ENCODE data around the gene EFEMP2. TPM values are rescaled to one million over a fixed set of nuclear protein-coding genes. Genes with fewer than 3 reads are reported as not detected.
"Not testable (repeated sequence)": the region's sequence is repeated elsewhere in the genome, so short reads cannot be mapped to it uniquely, and the experiment has no call there.

EFEMP2 gene
- total and polyA plus RNA-seq, 8 donors = 21.0 to 37.9 (median 28.9) TPM

DNA sequence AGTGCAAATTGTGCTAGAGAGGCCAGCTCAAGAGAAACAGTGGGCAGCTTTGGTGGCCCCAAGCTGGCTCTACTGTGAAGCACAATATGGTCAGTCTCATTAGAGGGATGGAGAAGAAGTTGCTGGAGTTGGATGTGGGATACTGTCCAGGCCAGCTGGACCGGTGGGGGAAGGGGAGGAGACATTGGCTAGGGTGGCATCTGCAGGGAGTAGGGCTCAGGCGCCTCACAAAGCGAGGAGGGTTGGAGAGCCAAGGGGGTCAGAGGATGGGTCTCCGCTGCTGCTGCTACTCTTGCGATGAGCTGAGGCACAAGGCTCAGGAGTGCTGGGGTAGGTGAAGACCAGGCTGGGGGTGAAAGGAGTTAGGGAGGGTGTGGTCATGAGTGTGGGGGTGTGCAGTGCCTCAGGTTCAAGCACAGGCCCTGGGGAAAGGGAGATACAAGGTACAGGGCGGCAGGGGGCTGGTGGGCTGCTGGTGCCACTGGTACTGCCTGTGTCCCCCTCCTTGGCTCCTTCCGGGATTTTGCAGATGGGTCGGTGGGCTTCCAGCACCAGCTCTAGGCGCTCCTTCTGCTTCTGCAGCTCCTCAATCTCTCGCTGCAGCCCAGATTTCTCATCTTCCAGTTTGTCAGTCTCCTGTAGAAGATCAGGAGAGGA, 20.2 kb upstream of the EFEMP2 start:
- Histone ChIP-seq H3K4me1 (peaks cover 47 to 71% (median 53%) of the 10 kb centered on the region in 4 donors), H3K9me3 (no peaks in the 10 kb centered on the region), H3K27ac (peak overlapping the region in 4 of 5 donors; percentile 94 to 98 (median 96)), H3K27me3 (no peaks in the 10 kb centered on the region), H3K36me3 (peaks cover 0 to 7% (median 0%) of the 10 kb centered on the region in 4 donors), H3K4me3 (peak overlapping the region in 2 of 4 donors; percentile 57 to 72)
- WGBS, 5 donors = 67 to 84% (median 76%) methylated on average over 10 of the region's 10 CpGs
- TF ChIP-seq, protein P1, sequence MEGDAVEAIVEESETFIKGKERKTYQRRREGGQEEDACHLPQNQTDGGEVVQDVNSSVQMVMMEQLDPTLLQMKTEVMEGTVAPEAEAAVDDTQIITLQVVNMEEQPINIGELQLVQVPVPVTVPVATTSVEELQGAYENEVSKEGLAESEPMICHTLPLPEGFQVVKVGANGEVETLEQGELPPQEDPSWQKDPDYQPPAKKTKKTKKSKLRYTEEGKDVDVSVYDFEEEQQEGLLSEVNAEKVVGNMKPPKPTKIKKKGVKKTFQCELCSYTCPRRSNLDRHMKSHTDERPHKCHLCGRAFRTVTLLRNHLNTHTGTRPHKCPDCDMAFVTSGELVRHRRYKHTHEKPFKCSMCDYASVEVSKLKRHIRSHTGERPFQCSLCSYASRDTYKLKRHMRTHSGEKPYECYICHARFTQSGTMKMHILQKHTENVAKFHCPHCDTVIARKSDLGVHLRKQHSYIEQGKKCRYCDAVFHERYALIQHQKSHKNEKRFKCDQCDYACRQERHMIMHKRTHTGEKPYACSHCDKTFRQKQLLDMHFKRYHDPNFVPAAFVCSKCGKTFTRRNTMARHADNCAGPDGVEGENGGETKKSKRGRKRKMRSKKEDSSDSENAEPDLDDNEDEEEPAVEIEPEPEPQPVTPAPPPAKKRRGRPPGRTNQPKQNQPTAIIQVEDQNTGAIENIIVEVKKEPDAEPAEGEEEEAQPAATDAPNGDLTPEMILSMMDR (IDR thresholded peaks at IDR 0.05) = no peak
- TF ChIP-seq EP300 (IDR thresholded peaks at IDR 0.05) (no peak), POLR2AphosphoS5 (IDR thresholded peaks at IDR 0.05) (no peak)
- intact Hi-C loops (cut with DNase I; ENCODE audit: low total_unique reads) = no loop called here
- DNase-seq = no peak

DNA sequence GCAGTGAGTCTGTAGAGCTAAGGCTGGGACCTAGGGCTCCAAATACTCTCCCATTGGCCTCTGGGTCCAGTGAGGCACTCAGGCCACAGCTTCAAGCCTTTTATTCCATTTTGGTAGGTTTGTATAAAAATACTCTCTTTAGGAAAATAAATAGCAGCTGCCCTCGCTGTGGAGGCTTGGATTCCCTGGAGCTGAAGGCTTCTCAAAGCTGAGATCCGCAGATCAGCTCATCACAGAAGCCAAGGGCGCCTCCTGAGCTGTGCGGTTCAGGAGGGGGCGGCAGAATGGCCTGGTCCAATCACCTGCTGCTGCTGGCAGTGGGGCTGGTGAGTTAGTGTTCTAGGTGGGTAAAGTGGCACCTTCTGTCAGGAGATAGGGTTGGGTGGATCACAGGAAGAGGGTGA, 19.5 kb upstream of the EFEMP2 start:
- H3K9me3 ChIP-seq; intact Hi-C loops (cut with DNase I; ENCODE audit: low total_unique reads); H3K27me3 ChIP-seq; H3K36me3 ChIP-seq; DNase-seq: not testable (repeated sequence)
- Histone ChIP-seq H3K4me1 (peaks cover 53 to 71% (median 60%) of the 10 kb centered on the region in 4 donors), H3K27ac (peak overlapping the region; percentile 94 to 98 (median 96)), H3K4me3 (peak overlapping the region; percentile 57 to 75 (median 68))
- 60 to 78% (median 75%) methylated on average over 5 of the region's 5 CpGs for WGBS, 5 donors

DNA sequence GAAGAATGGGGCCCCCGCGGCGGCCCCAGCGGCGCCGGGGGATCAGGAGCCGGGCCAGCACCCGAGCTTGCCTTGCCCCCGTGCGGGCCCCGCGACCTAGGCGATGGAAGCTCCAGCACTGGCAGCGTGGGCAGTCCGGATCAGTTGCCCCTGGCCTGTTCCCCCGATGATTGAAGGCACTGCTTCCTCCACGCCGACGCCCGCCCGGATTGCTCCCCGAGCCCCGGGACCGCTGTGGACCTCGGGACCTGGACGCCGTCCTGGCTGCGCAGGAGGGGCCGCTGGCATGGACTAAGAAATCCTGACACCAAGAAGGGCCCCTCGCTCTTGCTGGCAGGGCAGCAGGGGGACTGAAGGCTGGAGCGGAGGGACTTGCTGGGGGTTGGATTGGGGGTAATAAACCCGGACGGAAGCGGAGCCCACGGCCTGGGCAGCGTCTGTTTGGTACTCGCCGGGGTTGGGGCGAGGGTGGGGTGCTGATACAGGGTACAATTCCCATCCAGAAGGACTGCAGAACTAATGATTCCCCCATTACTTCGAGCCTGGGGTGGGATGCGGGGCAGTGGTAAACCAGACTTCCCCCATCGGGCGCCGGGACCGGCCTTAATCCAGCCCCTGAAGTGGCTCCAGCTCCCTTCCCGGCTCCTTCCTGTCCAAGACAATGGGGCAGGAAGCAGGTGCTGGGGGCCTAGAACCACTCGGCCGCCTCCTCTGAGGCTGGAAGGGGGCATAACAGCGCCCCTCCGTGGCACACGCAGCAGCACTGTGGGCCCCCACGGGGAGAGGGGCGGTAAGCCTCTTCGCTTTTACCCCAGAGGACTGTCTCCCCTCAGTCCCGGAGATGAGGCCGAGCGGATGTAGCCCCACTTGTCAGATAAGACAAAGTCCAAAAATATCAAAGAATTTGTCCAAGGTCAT, 18.9 kb upstream of the EFEMP2 start:
- DNase-seq = peak in 1 of 2 donors; percentile 68
- H3K4me1 ChIP-seq = peaks cover 60 to 73% (median 66%) of the 10 kb centered on the region in 4 donors
- H3K27me3 ChIP-seq = no peaks in the 10 kb centered on the region
- TF ChIP-seq, protein P1 (IDR thresholded peaks at IDR 0.05) = no peak
- TF ChIP-seq POLR2AphosphoS5 (IDR thresholded peaks at IDR 0.05) = peak in 2 of 3 donors; percentile 51 to 58
- no peaks in the 10 kb centered on the region for H3K9me3 ChIP-seq
- peak overlapping the region; percentile 94 to 98 (median 96) for H3K27ac ChIP-seq
- peaks cover 0 to 8% (median 5%) of the 10 kb centered on the region in 4 donors for H3K36me3 ChIP-seq
- peak overlapping the region; percentile 57 to 75 (median 68) for H3K4me3 ChIP-seq
- intact Hi-C loops (cut with DNase I; ENCODE audit: low total_unique reads) = no loop called here
- 8 to 15% (median 13%) methylated on average over 28 to 57 of the region's 57 CpGs for WGBS, 5 donors

DNA sequence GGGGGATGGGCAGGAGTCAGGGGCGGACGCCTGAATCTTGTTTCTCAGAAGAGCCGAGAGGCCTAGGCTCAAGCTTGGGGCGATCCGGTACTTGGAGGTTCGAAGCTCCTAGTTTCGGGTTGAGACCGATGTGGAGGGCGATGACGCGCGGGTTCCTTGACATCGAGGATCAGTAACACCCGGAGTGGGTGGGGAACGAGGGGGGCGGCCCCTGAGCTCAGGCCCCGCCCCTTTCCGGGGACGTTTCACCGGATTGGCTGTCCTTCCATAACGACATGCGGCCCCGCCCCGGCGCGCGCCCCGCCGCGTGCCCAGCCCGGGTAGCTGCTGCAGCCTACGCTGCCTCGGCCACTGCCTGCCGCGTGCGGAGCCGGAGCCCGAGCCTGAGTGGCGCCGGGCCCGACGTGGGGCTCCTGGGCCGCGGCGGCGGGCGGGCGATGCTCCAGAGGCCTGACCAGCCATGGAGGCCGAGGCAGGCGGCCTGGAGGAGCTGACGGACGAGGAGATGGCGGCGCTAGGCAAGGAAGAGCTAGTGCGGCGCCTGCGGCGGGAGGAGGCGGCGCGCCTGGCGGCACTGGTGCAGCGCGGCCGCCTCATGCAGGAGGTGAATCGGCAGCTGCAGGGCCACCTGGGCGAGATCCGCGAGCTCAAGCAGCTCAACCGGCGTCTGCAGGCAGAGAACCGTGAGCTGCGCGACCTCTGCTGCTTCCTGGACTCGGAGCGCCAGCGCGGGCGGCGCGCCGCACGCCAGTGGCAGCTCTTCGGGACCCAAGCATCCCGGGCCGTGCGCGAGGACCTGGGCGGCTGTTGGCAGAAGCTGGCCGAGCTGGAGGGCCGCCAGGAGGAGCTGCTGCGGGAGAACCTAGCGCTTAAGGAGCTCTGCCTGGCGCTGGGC, 18.0 kb upstream of the EFEMP2 start, which contains the start of gene CCDC85B:
Gene CCDC85B (plus strand): TSS at position 350 of the 895 bp plus-strand sequence. CDS start 111 bp downstream, at position 461.
- Histone ChIP-seq H3K36me3 (peaks cover 0 to 13% (median 12%) of the 10 kb centered on the region in 4 donors), H3K27me3 (no peaks in the 10 kb centered on the region), H3K27ac (peak within 1 kb of the TSS; percentile 94 to 98 (median 96)), H3K4me1 (peaks cover 64 to 82% (median 74%) of the 10 kb centered on the region in 4 donors), H3K4me3 (peak within 1 kb of the TSS; percentile 57 to 75 (median 68)), H3K9me3 (no peaks in the 10 kb centered on the region)
- intact Hi-C loops (cut with DNase I; ENCODE audit: low total_unique reads) = no loop called here
- DNase-seq = peak; percentile 99
- TF ChIP-seq EP300 (IDR thresholded peaks at IDR 0.05) (no peak), POLR2A (IDR thresholded peaks at IDR 0.05) (peak in 2 of 4 donors; percentile 29 to 35), POLR2AphosphoS5 (IDR thresholded peaks at IDR 0.05) (peak; percentile 75 to 97 (median 95))
- TF ChIP-seq, protein P1 (IDR thresholded peaks at IDR 0.05) = peak in 1 of 7 experiments; percentile 4
- 0 to 2% (median 1%) methylated on average over 13 to 94 of the region's 94 CpGs for WGBS, 5 donors

Measured in stomach (tissue), 9 donors.